GM21526 (cell line): ENCODE measurements around the gene NUP160.
"Not testable (repeated sequence)": the region's sequence is repeated elsewhere in the genome, so short reads cannot be mapped to it uniquely, and the experiment has no call there.

Source experiments
- ATAC-seq: cut with Tn5 transposase; IDR thresholded peaks from one replicate; pipeline ENCODE4 v1.9.1; 2021; ENCODE audit warnings: moderate library complexity; ENCODE audit not compliant: unreplicated experiment, low FRiP score

Gene NUP160

GRCh38 chr11:47864901-47865300 lies 16.8 kb upstream of the NUP160 start:
- ATAC-seq = no peak

DNA sequence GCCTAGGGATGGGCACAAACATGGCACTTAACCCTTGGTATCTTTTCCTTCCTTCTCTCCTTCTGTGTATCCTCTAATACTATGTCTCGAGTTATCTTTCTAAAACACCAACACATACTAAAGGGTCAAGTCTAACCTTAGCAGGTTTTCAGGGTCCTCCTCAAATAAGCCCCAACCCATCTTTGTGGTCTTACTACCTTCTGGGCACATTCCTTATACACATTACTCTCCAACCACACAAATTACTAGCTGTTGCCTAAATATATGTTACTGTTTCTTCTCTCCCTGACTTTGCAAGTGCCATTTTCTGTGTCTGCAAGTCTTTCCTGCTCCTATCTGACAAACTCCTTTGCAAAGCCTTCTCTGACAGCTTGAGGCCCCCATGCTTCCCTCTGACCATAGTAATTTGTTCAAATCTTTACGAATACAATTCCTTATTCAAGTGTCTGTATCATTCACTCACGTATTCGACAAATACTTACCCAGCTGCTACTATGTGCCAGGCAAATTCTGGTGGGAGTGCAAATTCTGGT lies 15.8 kb upstream of the NUP160 start:
- ATAC-seq = no peak

- no peak for ATAC-seq
Measured at GRCh38 chr11:47863189-47863897, 15.2 kb upstream of the NUP160 start.

DNA sequence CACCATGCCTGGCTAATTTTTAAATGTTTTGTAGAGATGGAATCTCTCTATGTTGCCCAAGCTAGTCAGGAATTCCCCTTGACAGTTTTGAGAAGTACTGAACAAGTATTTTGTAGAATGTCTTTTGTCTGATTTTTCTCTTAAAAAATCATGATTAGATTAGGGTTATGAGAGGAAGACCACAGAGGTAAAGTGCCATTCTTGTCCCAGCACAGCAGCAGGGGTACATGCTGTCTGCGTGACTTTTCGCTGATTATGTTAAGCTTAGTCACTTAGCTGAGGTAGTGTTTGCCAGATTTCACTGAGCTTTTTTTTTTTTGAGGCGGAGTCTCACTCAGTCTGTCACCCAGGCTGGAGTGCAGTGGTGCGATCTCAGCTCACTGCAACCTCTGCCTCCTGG lies 13.6 kb upstream of the NUP160 start:
- ATAC-seq = no peak

DNA sequence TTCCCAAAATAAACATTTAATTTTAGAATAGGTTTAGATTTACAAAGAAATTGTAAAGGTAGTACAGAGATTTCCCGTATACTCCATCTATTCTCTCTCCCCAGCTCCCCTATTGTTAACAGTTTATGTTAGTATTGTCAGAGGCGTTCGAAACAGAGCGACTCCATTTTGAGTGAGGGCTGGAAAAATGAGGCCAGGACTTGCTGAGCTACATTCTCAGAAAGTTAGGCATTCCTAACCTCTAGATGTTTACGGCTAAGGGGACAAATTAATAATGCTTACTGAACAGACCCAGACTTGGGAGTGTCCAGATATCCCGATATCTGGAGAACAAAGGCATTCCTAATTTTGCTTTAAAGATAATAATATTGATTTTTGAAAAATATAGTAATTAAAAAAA lies 12.4 kb upstream of the NUP160 start:
- no peak for ATAC-seq

GRCh38 chr11:47857892-47858543 lies 9.9 kb upstream of the NUP160 start:
- ATAC-seq = no peak

DNA sequence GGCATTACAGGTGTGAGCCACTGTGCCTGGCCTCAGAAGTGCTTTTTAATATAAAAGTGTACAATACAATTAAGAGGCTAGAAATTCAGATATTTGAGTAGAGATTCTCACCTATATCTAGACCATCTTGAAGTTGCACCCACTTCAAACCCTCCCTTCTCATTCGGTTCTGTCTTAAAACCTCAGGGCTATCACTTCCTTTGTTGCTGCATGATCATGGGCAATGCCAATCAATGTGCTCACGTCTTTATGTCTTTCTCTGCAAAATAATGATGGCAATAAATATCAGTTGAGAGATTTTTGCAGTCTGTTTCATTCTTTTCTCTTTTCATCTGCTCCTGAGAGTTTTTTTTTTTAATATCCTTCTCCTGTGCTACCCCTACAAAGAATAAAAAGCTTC lies 9.3 kb upstream of the NUP160 start:
- no peak for ATAC-seq

DNA sequence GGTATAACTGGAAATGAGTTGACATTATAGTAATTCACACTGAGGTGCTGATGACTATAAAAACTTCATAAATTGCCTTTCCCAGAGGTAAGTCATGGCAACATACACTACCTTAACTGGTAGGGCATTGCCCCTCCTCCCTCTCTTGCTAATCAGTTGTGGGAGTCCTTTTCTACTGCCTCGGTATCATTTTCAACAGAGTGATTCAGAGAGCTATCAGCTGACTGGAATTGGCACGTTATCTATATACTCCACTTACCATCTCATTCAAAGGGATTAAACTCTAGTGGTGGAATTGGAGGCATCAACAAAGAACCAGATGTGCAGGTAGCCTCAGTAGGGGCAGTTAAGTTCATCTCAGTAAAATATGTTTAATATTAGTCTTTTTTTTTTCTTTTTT lies 8.0 kb upstream of the NUP160 start:
- no peak for ATAC-seq

GRCh38 chr11:47854667-47855066 lies 6.5 kb upstream of the NUP160 start:
- ATAC-seq = peak; percentile 46

DNA sequence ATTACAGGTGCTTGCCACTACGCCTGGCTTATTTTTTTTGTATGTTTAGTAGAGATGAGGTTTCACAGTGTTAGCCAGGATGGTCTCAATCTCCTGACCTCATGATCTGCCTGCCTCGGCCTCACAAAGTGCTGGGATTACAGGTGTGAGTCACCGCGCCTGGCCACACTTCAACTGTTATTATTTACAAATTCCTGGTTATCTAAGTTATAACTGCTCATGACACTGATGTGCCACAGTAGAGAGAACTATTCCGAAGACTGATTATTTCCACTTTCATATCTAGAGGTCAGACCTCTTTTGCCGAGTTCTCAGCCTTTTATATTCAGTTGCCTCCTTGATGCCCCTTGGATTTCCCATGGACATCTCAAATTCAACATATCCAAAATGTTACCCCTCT lies 3.9 kb upstream of the NUP160 start:
- ATAC-seq = no peak

- peak; percentile 39 for ATAC-seq
Measured at GRCh38 chr11:47850337-47850736, 2.2 kb upstream of the NUP160 start.

GRCh38 chr11:47848700-47849155 lies 578 bp upstream of the NUP160 start:
- no peak for ATAC-seq

GRCh38 chr11:47847537-47847891 lies 636 bp downstream of the NUP160 start:
- no peak for ATAC-seq

GRCh38 chr11:47846998-47847397 lies 1.2 kb downstream of the NUP160 start:
- no peak for ATAC-seq

- ATAC-seq = no peak
Measured at GRCh38 chr11:47843361-47844055, 4.6 kb downstream of the NUP160 start.

DNA sequence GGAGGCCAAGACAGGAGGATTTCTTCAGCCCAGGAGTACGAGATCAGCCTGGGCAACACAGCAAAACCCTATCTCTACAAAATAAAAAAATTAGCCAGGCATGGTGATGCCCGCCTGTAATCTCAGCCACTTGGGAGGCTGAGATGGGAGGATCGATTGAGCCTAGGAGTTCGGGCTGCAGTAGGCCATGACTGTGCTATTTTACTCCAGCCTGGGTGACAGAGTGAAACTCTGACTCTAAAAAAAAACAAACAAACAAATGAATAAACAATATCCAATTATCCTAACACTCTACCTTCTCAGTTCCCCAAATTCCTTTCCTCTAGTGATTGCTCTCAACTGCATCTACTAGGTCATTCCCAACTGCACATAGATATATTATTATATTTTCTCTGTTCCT lies 5.4 kb downstream of the NUP160 start:
- no peak for ATAC-seq

DNA sequence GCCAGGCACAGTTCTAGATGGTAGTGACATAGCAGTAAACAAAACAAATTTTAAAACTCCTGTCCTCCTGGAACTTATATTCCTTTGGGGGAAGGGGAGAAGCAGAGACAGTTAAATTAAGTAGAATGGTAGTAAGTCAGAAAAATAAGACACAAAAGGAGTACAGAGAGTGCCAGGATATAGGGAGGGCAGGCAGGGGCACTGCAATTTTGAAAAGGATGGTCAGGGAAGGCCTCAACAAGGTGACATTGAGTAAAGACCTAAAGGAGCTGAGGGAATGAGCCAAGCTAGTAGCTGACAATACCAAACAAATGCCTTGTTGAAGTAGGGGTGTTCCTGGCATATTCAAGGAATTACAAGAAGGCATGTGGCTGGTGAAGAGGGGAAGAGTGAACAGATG lies 10.2 kb downstream of the NUP160 start:
- no peak for ATAC-seq

DNA sequence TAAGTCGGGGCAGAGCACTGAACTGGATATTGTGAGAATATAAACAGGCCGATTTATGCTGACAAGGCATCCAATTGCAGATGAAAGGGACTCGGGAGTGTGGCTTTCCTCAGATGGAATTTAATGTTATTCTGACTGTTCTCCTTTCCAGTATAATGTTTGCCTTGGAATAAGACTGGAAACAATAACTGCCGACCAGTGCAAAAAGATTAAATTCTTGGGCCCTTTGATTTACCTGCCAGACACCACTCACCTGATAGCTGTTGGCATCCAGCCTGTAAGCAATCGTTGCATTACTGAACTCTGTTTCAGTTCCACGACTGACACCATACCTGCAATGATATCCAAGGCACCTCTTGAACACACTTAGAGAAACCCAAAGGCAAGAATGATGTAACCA lies 10.9 kb downstream of the NUP160 start:
- ATAC-seq = no peak

DNA sequence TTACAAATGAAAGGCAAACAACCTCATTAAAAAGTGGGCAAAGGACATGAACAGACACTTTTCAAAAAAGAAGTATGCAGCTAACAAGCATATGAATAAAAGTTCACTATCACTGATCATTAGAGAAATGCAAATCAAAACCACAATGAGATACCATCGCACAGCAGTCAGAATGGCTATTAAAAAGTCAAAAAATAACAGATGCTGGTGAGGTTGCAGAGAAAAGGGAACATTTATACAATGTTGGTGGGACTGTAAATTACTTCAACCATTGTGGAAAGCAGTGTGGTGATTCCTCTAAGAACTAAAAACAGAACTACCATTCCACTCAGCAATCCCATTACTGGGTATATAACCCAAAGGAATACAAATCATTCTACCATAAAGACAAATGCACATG lies 18.1 kb downstream of the NUP160 start:
- ATAC-seq = not testable (repeated sequence)

DNA sequence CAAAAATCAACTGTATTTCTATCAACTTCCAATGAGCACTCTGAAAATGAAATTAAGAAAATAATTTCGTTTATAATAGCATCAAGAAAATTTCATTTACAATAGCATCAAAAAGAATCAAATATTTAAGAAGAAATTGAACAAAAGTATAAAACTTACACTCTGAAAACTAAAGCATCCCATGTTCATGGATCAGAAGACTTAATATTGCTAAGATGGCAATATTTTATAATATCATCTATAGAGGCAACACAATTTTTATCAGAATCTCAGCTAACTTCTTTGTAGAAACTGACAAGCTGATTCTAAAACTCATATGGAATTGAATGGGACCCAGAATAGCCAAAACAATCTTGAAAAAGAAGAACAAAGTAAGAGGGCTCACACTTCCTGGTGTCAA lies 19.9 kb downstream of the NUP160 start:
- no peak for ATAC-seq

DNA sequence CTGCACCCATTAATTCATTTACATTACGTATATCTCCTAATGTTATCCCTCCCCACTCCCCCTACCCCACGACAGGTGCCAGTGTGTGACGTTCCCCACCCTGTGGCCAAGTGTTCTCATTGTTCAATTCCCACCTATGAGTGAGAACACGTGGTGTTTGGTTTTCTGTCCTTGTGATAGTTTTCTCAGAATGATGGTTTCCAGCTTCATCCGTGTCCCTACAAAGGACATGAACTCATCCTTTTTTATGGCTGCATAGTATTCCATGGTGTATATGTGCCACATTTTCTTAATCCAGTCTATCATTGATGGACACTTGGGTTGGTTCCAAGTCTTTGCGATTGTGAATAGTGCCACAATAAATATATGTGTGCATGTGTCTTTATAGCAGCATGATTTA lies 25.5 kb downstream of the NUP160 start:
- ATAC-seq = not testable (repeated sequence)

DNA sequence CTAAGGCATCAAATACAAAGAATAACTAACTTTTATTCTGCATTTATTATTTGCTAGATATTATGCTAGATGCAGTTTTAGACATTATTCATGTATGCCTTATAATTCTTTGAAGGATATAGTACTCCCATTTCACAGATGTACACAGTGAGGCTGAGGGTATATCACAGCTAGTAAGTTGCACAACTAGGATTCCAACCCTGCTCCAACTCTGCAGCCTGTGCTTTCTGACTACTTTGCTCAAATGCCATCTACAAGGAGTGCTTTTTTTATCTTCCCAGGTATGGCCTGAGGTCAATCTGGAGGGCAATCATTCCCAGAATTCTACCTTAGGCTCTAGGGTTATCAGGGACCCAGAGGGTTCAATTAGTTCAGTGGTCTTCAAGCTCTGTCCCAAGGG lies 28.4 kb downstream of the NUP160 start:
- ATAC-seq = no peak
